GM18511 (cell line): ENCODE measurements around the gene MRPL10.

Source experiments
- ATAC-seq: cut with Tn5 transposase; IDR thresholded peaks from one replicate; pipeline ENCODE4 v1.9.1; 2021; ENCODE audit warnings: mild to moderate bottlenecking, moderate library complexity; ENCODE audit not compliant: unreplicated experiment

The MRPL10 gene

DNA sequence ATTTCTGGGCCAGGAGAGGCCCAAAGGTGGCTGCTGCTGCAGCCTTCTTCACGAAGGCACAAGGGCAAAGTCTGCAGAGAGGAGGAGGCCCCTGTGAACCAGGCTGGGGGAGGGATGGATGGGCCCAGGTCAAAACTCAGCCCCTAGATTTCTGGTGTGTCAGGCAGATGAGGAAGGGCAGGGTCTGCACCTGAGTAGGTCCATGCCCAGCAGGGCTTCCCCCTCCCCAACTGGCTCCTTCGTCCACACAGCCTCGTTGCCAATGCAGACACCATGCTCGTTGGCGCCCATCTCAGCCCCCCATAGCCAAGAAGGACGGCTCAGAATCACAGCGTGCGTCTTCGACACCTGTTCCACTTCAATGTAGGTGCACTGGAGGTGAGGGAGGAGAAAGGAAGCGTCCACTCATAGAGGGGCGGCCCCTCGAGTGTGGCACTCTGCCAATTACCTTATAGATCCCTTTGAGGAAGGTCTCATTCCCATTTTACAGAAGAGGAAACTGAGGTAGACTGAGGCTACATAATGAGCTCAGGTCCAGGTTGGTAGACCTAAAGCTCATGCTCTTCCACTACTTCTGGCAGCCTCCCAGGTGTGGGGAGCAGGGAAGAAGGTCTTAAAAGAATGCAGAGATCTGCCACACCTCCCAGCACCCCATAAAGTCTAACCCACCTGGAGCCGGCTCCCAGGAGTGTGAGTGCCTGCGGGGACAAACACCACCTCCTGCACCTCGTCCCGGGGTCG lies 8.8 kb upstream of the MRPL10 start:
- no peak for ATAC-seq

GRCh38 chr17:47839071-47839470 lies 7.7 kb upstream of the MRPL10 start:
- ATAC-seq: no peak

DNA sequence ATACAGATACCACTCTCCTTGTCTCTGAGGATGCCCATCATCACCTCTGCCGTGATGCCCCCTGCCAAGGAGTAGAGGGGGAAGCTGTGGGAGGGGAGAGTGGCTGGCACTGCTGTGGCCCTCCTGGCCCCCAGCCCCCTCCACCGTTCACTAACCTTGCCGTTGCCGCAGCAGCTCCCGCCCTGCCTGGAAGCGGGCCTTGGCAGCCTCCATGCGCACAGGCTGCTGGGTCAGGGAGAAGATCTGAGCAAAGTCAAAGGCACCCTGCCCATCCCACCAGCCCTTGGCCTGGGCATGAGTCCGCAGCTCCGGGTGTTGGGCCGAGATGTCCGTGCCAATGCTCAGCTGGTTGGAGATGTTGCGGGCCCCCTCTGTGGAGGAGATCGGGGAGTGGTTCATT lies 7.3 kb upstream of the MRPL10 start:
- no peak for ATAC-seq

GRCh38 chr17:47837401-47838039 lies 6.2 kb upstream of the MRPL10 start:
- no peak for ATAC-seq

DNA sequence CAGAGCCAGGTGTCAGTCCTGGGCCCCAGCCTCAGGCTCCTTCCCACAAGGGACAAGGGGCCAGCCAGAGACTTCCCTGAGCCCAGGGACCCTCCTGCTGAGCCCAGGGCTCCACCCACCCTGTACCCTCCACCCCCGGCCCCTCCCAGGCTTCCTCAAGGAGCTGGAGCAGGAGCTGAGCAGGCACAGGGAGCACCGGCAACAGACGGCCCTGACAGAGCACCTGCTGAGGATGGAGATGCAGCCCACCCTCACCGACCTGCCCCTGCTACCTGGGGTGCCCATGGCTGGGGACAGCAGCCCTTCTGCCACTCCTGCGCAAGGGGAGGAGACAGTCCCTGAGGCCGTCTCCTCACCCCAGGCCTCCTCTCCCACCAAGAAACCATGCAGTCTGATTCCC lies 5.3 kb upstream of the MRPL10 start:
- ATAC-seq: no peak

GRCh38 chr17:47834756-47835155 lies 3.4 kb upstream of the MRPL10 start:
- no peak for ATAC-seq

- ATAC-seq: no peak
Measured at GRCh38 chr17:47831934-47832327, 590 bp upstream of the MRPL10 start.

DNA sequence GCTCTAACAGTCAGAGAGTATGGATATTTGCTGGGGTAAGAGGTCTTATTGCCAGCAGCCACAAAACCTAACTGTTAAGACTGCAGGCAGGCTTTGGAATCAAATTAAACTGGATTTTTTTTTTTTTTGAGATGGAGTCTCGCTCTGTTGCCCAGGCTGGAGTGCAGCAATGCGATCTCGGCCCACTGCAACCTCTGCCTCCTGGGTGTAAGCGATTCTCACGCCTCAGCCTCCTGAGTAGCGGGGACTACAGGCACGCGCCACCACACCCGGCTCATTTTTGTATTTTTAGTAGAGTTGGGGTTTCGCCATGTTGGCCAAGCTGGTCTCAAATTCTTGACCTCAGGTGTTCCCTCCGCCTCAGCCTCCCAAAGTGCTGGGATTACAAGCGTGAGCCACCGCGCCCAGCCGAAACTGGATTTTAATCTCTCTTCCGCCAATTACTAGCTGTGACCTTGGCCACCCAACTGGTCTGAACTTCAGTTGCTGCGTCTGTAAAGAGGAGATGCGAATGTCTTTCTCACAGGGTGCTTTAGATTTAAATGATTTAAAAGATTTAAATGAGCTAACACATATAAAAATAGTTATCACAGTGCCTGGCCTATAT lies 842 bp downstream of the MRPL10 start:
- ATAC-seq: no peak

- no peak for ATAC-seq
Measured at GRCh38 chr17:47829870-47830269, 1.5 kb downstream of the MRPL10 start.

DNA sequence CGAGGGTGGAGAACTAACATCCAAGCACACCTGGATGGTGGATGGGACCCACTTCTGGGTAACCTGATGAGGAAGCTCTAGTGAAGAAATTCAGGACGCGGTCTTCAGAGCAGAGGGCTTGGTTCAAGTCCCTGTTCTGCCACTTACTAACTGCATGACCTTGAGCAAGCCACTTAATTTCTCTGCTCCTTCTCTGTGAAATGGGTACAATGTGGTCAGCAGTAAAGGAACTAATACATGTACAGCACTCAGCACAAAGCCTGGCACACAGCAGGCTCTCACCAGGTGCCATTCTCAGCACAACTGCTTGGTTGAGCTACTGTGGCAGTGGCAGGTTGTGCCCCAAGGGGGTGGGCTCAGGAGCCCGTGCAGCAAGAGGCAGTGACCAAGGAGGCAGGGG lies 7.8 kb downstream of the MRPL10 start:
- no peak for ATAC-seq

DNA sequence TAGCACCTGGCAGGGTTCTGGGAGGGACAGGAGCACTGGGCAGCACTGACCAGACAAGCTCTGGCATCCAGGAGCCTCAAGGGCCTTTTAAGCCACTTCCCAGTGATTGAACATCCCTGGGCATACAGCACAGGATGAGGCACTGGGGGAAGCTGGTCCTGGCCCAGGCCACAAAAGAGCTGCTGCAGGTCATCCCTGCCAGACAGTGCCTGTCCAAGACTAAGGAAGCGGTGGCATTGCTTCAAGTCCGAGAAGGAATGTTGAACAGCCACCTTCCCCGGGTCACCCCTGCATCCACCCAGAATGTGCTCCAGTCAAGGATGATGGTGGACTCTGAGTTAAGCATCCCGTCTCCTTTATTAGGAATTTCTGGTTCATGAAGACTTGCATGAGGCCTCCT lies 8.6 kb downstream of the MRPL10 start:
- no peak for ATAC-seq

DNA sequence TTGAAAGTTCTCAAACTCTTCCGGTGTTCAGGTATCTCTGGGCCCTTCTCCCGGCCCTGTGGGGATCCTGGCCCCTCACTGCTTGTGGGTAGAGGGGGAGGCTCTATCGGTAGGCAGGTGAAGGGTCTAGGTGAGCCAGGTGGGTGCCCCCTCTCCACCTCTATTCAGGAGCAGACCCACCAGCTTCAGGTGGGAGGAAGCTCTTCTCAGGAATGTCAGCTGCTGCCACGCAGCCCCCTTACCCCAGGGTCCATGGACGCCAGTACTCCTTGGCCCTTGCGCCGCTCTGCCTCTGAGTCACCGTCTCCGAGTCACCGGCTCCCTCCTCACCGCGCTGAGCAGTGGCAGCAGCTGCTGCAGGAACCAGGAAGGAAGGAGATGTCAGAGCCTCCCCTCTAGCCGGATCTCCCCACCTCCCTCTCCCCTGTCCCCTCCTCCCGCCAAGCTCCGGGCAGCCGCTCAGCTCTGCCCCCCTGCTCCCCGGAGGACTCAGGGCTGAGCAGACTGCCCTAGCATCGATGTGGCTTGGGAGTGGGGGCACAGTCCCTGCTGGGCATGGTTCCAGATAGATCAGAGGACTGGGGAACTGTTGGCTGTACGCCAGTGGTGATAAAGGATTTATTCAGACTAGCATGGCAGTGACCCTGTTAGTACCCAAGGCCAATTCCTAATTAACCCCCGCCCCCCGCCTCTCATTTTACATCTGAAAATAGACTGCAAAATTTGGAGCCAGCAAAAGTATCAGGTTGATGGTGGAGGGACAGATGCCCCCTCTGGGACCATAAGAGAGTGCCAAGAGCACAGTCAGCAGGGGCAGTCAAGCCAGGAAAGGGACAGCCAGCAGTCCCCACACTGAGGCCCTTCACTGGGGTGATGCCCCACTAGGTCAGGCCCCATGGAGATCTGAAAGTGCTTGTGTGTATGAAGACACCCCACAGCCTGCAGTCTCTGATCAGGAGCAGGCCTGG lies 9.6 kb downstream of the MRPL10 start, which contains the start of gene OSBPL7:
Gene OSBPL7 (minus strand): TSS at position 371 of the 968 bp plus-strand sequence. CDS start 1,516 bp downstream, outside the sequence.
- peak; percentile 97 for ATAC-seq

DNA sequence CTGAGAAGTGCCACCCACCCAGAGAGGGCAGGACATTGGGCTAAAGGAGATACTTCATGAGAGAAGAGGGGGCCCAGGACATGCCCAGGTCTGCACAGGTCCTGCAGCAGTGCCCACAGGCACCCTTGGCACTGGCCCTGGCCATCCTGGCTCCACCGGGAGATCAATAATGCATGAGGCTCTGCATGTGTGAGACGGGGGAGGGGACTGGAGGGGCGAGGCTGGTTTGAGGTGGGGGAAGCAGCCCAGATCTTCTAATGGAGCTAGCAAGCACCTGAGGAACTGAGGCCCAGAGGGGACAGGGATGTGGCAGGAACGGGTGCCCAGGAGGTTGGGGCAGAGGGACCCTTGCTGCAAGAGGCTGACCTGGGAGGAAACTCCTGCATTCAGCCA lies 10.3 kb downstream of the MRPL10 start:
- no peak for ATAC-seq

DNA sequence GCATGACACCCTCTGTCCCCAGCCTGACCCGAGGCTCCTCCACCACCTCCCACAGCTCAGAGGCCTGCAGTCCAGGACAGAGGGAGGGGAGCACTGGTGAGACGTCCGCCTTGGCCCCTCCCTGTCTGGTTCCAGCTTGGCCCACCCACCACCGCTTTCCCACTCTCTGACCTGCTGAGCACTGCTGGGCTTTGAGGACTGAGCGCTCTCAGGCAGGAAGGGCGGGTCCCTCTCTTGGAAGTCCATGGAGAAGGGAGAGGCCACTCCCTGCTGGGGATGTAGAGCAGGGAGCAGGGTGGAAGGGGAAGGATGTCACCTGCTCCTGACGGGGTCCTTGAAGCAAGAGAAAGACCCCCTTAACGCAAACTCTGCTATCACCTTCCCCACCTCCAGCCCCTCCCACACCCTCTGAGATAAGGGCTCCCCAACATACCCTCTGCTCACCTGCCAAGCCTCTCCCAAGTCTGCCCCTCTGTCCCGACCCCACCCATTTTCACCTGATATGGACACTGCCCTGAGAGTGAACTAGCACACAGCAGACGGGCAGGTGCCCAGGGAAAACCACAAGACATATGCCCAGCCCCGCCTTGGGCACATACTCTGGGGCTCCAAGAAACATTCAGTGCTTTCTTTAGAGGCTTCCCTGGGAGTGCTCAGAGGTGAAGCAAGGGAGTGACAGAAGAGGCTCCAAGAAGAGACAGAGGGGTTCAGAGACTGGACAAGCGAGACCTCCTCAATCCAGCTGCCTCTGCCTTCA lies 11.1 kb downstream of the MRPL10 start:
- no peak for ATAC-seq

DNA sequence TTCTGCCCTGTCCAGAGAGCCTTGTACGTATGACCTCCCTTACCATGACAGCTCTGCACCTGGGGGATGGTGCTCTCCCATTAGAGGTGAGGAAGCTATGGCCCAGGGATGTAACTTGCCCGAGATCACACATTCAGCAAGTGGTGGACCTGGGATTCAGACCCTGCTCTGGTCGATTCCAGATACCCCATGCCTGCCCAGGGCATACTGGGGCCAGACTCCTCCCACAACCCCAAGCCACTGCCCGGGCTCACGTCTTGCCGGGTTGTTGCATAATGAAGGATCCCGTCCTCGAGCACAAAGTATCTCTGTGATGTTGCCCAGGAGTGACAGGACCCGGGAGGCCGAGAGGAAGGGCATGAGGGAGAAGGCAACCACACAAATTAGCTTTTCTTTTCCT lies 11.9 kb downstream of the MRPL10 start:
- no peak for ATAC-seq

DNA sequence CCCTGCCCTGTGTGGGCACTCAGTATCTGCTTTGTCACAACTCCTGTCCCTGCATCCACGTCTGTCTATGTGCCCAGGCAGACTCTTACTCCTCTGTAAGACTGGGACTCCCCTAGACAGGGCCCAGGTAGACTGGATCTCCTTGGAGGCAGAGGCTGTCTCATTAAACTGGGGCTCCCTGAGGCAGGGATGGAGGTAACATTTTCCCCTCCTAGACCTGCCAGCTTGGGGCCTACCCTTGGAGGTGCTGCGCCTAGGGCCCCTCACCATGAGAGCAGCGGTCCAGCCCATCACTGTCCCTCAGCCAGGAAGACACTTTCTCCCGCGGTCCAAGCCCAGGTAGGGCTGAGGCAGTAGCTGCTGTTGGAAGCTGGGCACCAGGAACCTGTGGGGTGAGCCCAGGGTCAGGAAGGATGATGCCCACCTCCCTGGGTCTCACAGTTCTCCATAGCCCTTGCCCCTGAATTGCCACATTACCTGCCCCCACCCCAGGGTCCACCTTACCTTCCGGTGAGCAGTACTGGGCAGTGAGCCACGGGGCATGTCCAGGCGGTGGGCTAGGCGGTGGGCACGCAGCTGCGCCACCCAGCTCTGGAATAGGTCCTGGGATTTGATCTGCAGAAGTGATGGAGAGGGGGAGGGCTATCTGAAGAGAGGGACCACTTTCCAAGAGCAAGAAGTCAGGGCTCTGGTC lies 13.2 kb downstream of the MRPL10 start:
- ATAC-seq: no peak

DNA sequence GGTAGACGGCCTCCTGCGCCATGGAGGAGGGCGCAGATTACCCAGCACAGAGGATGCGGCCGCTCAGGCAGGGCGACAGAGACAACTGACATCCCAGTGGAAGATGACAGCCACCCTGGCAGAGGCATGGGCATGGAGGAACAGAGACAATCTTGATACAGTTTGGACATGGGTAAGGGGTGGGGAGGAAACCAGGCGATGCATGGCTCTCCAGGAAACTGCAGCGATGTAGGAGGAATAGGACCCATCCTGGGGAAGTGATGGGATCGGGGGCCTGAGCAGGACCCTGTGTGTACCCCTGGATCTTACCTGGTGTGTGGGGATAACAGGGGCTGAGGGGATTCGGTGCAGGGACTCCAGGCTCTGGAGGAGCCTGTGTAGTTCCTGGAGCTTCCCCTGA lies 14.4 kb downstream of the MRPL10 start:
- no peak for ATAC-seq

DNA sequence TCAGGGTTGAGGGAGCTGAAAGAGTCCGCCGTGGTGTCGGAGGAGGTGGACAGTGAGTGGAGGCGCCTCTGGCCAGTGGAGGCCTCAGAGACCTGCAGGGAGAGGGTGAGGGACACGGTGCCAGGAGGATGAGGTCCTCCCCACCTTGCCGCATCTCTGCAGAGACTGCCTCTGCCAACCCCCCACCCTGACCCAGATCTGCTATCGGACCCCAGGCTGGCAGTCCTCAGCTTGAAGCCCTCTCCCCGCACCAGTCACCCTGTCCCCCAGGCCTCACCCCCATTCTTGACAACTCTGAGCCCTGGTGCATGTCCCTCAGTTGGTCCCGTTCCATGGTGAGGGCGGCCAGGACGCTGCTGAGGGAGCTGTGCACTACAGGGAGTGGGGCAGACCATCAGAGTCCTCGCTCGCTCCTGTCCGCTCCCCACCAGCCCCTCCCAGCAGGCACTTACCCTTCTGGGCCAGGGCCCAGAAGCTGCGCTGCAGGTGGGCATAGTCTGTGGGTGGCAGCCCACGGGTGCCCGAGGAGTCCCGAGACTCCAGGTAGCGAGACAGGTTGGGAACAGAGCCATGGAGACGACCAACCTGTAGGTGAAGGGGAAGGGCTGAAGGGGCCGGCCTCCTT lies 15.1 kb downstream of the MRPL10 start:
- no peak for ATAC-seq
